Measurements from ENCODE around the gene NDUFA6. TPM values are rescaled to one million over a fixed set of nuclear protein-coding genes. Genes with fewer than 3 reads are reported as not detected.

The NDUFA6 gene
- total RNA-seq, 1 experiment from 2014 or later: 119 TPM

DNA sequence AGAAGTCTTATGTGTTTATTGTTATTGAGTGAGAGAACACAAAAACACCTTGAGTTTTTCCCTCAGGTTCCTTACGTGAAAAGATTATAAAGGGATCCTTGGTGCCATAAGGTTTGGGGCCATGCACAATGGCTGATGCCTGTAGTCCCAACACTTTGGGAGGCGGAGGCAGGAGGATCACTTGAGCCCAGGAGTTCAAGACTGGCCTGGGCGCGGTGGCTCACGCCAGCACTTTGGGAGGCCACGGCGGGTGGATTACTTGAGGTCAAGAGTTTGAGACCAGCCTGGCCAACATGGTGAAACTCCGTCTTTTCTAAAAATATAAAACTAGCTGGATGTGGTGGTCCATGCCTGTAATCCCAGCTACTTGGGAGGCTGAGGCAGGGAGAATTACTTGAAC is 5.7 kb downstream of the NDUFA6 start:
- CTCF ChIA-PET: interaction anchor here (0.6 kb wide), 1 partner anchor 612 kb away, joined by 3 read pairs; no protein-coding TSS in a partner anchor
- intact Hi-C loops (cut with micrococcal nuclease; ENCODE audit: unreplicated experiment): no loop called here
- H3K4me3 ChIP-seq (ENCODE audit: low read depth, low read length): no peak overlapping the region
- H3K4me1 ChIP-seq: no peaks in the 10 kb centered on the region
- no peaks in the 10 kb centered on the region for H3K27me3 Mint-ChIP-seq (ENCODE audit: insufficient read depth, unreplicated experiment)
- peaks cover 10% of the 10 kb centered on the region for H3K9me3 Mint-ChIP-seq (ENCODE audit: unreplicated experiment)
- no TSS peak for BruUV-seq (replicated peaks)
- no peak overlapping the region for H3K4me3 Mint-ChIP-seq (ENCODE audit: unreplicated experiment)
- no peaks in the 10 kb centered on the region for H3K9me3 ChIP-seq
- no peak for TF ChIP-seq CTCF (IDR thresholded peaks at IDR 0.05; ENCODE audit: insufficient read depth in 1 of 2, low read depth in 1 of 2, low read length in 1 of 2, severe bottlenecking in 1 of 2, unreplicated experiment in 1 of 2)
- peaks cover 2% of the 10 kb centered on the region; the same call in 1 of the 2 replicates for H3K36me3 ChIP-seq (ENCODE audit: control insufficient read depth, insufficient read depth, low read length)
- no peaks in the 10 kb centered on the region for H3K27me3 ChIP-seq (replicated peaks; ENCODE audit: control insufficient read depth, insufficient read depth, low read length)
- H3K27ac Mint-ChIP-seq (ENCODE audit: unreplicated experiment): no peak overlapping the region
- H3K36me3 Mint-ChIP-seq (ENCODE audit: insufficient read depth, unreplicated experiment): peaks cover 56% of the 10 kb centered on the region
- POLR2A ChIA-PET: no interaction called here
- DNase-seq: no peak
- H3K4me1 Mint-ChIP-seq (ENCODE audit: low read depth, unreplicated experiment): peaks cover 14% of the 10 kb centered on the region

DNA sequence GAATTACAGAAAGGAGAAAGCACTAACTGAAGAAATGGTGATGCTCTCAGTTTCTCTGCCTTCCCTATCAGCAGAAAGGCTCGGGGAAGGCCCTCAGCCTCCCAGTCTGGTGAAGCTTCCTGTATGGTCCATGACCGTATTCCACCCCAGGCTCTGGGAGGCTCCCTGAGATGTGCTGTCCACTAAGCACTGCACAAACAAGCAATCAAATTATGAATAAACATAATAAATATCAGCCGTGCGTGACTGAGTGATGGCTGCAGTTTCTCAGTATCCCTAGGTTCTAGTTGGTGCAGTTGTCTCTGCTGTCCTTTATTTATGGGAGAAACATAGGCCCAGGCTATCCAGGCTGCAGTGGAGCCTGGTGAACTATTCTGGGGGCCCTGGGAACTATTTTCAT is 7.5 kb downstream of the NDUFA6 start:
- H3K27me3 Mint-ChIP-seq (ENCODE audit: insufficient read depth, unreplicated experiment): no peaks in the 10 kb centered on the region
- H3K4me1 ChIP-seq: peaks cover 9% of the 10 kb centered on the region
- no TSS peak for BruUV-seq (replicated peaks)

GRCh38 chr22:42080287-42080686 is 10.3 kb downstream of the NDUFA6 start:
- Histone ChIP-seq H3K9me3 (no peaks in the 10 kb centered on the region), H3K4me3 (ENCODE audit: low read depth, low read length) (peak overlapping the region; percentile 94), H3K36me3 (ENCODE audit: control insufficient read depth, insufficient read depth, low read length) (peaks cover 1% of the 10 kb centered on the region; the same call in 1 of the 2 replicates), H3K4me1 (peaks cover 9% of the 10 kb centered on the region), H3K27me3 (replicated peaks; ENCODE audit: control insufficient read depth, insufficient read depth, low read length) (no peaks in the 10 kb centered on the region)
- peak in 1 of 2 experiments; percentile 26 for DNase-seq
- ChIA-PET CTCF (interaction anchor here (0.7 to 2.3 kb wide), 2 partner anchors 10 to 32 kb away, joined by 3 to 11 read pairs; partner anchors contain the start of gene NDUFA6), POLR2A (interaction anchor here (0.7 to 3.0 kb wide), 4 partner anchors 9 to 133 kb away, joined by 4 to 15 read pairs (median 6); partner anchors contain the start of genes CENPM and NDUFA6)
- H3K4me1 Mint-ChIP-seq (ENCODE audit: low read depth, unreplicated experiment): peaks cover 5% of the 10 kb centered on the region
- peak overlapping the region; percentile 96 for H3K4me3 Mint-ChIP-seq (ENCODE audit: unreplicated experiment)
- no peak for TF ChIP-seq CTCF (IDR thresholded peaks at IDR 0.05; ENCODE audit: insufficient read depth in 1 of 2, low read depth in 1 of 2, low read length in 1 of 2, severe bottlenecking in 1 of 2, unreplicated experiment in 1 of 2)
- H3K27ac Mint-ChIP-seq (ENCODE audit: unreplicated experiment): peak overlapping the region; percentile 93
- intact Hi-C loops (cut with micrococcal nuclease; ENCODE audit: unreplicated experiment): no loop called here
- no peaks in the 10 kb centered on the region for H3K9me3 Mint-ChIP-seq (ENCODE audit: unreplicated experiment)
- BruUV-seq (replicated peaks): no TSS peak
- peaks cover 41% of the 10 kb centered on the region for H3K36me3 Mint-ChIP-seq (ENCODE audit: insufficient read depth, unreplicated experiment)
- no peaks in the 10 kb centered on the region for H3K27me3 Mint-ChIP-seq (ENCODE audit: insufficient read depth, unreplicated experiment)

More for the DNA sequence above, 7.5 kb downstream of the NDUFA6 start:
- POLR2A ChIA-PET: no interaction called here
- TF ChIP-seq CTCF (IDR thresholded peaks at IDR 0.05; ENCODE audit: insufficient read depth in 1 of 2, low read depth in 1 of 2, low read length in 1 of 2, severe bottlenecking in 1 of 2, unreplicated experiment in 1 of 2): no peak
- Mint-ChIP-seq H3K27ac (ENCODE audit: unreplicated experiment) (no peak overlapping the region), H3K36me3 (ENCODE audit: insufficient read depth, unreplicated experiment) (peaks cover 53% of the 10 kb centered on the region), H3K4me3 (ENCODE audit: unreplicated experiment) (no peak overlapping the region), H3K4me1 (ENCODE audit: low read depth, unreplicated experiment) (peaks cover 5% of the 10 kb centered on the region), H3K9me3 (ENCODE audit: unreplicated experiment) (no peaks in the 10 kb centered on the region)
- Histone ChIP-seq H3K36me3 (ENCODE audit: control insufficient read depth, insufficient read depth, low read length) (peaks cover 2% of the 10 kb centered on the region; the same call in 1 of the 2 replicates), H3K27me3 (replicated peaks; ENCODE audit: control insufficient read depth, insufficient read depth, low read length) (no peaks in the 10 kb centered on the region), H3K9me3 (no peaks in the 10 kb centered on the region), H3K4me3 (ENCODE audit: low read depth, low read length) (no peak overlapping the region)
- no peak for DNase-seq
- intact Hi-C loops (cut with micrococcal nuclease; ENCODE audit: unreplicated experiment): no loop called here
- CTCF ChIA-PET: no interaction called here

Measured in Caco-2 (cell line).